ENCODE results near the gene TRIM7. TPM values are rescaled to one million over a fixed set of nuclear protein-coding genes. Genes with fewer than 3 reads are reported as not detected.
A peak's percentile ranks its signal among the peaks of the same experiment; 100 is the strongest.

Gene TRIM7
- total RNA-seq (2014; rRNA removed; shearing (Covaris generic)): 3.9 and 5.1 TPM in 2 replicates

DNA sequence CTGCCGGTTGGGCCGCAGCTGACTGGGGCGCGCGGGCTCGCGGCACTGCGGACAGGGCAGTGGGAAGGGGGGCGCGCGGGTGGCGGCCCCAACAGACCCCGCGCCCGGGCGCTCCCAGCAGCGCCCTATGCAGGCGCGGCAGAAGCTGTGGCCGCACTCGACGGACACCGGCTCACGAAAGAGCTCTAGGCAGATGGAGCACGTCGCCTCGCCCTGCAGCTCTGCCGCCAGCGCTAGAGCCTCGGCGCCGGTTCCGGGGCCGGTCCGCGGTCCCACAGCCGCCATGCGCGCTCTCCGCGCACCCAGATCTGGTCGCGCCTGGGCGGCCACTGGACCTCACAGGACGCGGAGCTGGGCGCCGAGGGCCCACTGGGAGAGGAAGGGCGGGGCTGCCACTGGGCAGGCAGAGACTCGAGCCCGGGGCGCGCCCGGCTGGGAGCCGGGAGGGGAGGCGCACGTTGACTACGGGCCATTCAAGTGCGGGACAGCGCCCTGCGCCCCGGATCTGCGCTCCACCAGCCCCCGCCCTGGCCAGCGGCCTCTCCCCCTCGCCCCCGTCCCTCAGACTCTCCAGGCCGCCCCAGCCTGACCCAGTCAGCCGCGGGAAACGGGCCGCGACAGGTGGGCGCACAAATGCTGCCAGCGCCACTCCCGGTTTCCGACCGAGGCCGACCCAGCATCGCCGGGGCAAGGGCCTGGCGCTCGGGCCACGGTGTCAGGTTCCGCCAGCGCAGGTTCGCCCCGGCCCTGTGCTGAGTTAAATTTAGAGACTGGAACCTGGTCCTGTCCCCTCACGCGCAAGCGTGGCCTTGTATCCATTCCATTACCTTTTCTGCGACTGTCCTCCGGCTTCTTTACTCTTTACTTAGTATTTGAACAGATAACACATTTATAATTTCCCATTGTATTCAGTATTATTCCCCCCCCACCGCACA is at the start of gene TRIM7:
TSS of gene TRIM7 (minus strand) at position 371 of the 935 bp plus-strand sequence. CDS start at position 285, 86 bp downstream.
- in situ Hi-C loops (cut with HindIII; ENCODE audit: low sequenced_read_pairs): no loop called here
- DNase-seq (ENCODE audit: low spot score): peak; percentile 54

DNA sequence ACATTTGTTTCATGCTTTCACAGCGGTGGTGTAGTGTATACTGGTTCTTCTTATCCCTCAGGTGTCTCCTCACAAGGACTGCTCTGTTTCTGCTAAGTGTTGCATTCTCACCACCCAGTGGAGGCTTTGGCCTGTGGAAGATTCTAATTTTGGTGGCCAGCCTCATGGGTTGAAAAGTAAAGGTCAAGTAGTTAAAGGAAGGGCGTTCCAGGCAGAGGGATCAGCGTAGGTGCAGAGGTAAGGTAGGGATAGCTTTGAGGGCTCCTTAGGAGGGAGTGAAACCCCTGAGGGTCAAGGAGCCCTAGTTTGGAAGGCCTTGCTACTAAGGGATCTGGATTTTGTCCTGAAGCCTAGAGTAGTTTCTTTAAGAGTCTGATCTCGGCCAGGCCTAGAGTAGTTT is 43.3 kb upstream of the TRIM7 start:
- DNase-seq (ENCODE audit: low spot score): no peak
- in situ Hi-C loops (cut with HindIII; ENCODE audit: low sequenced_read_pairs): no loop called here

DNA sequence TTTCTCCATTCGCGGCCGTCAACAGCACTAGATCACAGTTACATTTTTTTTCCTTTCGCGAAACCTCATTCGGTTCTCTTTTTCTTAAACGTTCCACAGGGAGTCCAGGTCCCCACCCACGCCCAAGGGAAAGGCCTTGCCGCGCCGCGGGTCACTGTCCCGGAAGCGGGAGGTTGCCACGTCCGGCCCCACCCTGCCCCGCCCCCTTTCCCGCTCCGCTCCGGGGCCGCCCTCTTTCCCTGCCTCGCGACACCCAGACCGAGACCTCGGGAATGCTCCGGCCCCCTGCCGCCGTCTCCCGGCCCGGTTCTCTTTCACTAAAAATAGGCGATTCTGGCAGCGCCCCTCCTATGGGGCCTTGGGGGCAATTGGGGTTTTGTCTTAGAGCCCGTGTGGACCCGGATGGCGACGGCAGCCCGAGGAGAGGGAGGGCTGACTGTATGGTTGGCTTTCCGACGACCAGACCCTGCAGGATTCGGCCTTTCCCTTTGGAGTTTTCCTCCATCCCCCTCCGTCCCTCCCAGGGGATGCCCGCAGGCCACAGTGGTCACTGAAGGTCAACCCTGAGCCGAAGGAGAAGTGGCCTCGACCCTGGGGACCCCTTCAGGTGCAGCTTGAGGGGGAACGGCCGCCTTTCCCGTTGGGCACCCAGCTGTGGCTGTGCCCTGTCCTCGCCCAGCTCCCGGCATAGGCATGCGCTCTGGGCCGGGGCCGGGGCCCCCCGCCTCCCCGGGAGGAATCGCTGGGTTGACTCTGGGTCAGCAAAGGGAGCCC is 41.5 kb upstream of the TRIM7 start:
- in situ Hi-C loops (cut with HindIII; ENCODE audit: low sequenced_read_pairs): no loop called here
- peak; percentile 84 for DNase-seq (ENCODE audit: low spot score)

DNA sequence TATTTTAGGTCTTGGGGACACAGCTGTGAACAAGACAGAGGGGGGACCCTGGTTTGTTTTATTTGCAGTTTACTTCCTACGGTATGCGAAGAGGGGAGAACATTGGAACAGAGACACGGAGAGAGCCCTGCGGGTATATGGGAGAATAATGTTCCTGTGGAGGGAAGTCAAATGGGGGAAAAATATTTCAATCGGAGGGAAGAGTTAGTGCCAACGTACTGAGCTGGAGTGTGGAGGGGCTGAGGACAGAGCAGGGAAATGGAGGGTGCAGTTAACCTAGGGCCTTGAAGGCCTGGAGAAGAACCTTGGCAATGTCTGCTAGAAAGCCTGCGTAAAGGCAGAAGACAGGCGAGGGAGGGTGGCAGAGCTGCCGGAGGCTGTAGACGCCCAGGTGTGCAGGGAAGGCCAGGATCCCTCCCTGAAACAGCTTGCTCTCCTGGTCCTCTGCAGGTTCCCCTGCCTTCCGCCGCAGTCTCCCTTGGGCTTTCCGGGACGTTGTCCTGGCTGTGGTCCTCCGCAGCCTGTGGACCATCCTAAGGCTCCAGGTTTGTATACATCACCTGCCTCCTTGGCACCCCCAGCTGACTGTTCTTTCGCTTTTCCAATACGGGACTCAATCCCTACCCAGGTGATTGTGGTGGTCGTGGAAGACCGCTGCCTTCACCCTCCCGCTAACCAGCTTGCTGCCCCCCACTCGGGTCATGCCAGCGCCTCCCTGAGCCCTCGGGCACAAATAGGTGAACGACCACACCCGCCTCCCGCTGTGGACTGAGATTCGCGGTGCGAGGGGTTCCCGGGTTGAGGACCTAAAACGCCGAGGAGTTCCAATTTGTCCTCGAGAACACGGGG is 40.7 kb upstream of the TRIM7 start:
- DNase-seq (ENCODE audit: low spot score): peak; percentile 37
- in situ Hi-C loops (cut with HindIII; ENCODE audit: low sequenced_read_pairs): no loop called here

DNA sequence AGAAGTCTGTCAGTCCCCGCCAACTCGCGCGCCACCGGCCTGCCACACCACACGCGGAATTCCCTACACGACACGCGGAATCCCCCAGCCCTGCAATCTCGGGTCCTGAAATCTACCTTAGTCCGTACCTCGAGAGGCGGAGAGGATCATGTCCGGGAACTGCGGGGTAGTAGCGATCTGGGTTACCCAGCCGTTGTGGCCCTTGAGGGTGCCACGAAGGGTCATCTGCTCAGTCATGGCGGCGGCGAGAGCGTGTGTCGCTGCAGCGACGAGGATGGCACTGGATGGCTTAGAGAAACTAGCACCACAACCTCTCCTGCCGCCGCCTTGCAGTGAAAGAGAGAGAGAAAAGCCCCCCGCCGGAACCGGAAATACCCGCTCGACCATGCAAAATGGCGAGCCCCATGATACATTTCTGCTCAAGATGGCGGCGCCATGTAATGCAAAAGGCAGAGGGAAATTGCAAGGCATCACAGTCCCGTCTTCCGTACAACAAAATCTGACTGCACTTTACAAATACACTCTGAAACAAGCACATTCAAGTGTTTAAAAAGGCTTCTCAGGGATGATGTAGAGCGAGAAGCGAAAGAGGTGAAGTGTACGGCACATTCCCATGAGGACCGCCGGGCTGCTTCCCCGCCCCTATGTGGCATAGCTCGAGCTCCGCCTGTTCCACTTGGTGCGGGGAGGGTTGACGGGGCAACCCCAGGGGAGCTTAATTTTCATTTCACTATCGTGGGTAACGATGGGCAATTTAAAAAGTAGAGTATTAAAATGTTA is 38.8 kb upstream of the TRIM7 start, which contains the start of gene RACK1:
TSS of gene RACK1 (minus strand) at position 343 of the 780 bp plus-strand sequence. CDS start at position 237, 106 bp downstream.
- in situ Hi-C loops (cut with HindIII; ENCODE audit: low sequenced_read_pairs): no loop called here
- peak; percentile 94 for DNase-seq (ENCODE audit: low spot score)

DNA sequence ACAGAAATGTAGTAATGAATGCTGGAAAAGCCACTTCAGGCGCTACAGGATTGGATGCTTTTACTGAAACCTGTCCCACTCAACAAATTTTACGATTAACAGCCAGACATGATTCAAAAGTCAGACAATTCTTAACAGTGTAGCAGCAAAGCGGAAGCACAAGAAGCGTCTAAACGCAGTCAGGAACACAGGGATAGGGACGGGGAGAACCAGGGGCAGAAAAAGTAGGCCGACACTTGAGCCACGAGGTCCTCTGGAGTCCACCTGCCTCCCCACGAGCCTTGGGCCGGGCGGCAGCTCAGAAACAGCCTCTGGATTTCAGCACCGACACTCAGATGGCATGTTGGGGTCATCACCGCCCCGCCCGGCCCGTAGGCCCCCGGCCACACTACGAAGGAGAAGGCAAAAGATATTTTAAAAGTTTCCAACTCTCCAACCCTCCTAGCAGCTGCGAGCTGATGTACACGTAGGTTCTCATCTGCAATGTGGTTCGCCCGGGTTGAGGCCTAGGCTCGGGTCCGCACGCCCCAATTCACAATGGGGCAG is 38.1 kb upstream of the TRIM7 start:
- in situ Hi-C loops (cut with HindIII; ENCODE audit: low sequenced_read_pairs): no loop called here
- no peak for DNase-seq (ENCODE audit: low spot score)

DNA sequence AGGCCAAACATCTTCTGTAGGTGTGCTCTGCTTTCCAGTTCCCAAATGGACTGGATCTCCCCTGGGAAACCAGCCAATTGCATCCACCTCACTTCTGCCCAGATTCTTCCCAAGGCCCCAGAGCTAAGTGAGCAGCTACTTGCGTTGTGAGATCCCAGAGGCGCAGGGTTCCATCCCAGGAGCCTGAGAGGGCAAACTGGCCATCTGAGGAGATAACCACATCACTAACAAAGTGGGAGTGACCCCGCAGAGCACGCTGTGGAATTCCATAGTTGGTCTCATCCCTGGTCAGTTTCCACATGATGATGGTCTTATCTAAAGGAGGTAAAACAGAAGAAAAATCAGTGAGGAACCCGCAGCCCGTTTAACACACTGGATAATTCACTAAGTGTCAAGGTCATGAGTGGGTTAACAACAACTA is 37.0 kb upstream of the TRIM7 start:
- no peak for DNase-seq (ENCODE audit: low spot score)
- in situ Hi-C loops (cut with HindIII; ENCODE audit: low sequenced_read_pairs): no loop called here

DNA sequence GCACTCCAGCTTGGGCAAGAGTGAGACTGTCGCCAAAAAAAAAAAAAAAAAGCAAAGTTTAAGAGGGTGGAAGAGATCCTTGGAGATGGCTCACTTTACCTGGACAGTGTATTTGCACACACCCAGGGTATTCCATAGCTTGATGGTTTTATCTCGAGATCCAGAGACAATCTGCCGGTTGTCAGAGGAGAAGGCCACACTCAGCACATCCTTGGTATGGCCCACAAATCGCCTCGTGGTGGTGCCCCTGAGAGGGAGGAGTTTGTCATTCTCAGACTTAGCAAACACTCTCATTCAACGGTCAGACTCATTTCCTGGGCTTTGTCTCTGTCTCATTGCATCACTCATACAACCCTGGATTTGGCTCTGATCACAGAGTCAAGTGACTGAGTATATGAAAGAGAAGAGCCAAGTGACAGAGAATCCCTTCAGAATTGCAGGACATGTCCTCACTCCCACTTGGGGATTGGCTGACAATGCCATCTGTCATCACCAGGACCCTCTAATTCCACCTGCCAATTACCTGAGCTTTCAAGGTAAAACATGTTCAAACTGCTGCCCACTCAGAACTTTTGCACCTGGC is 36.5 kb upstream of the TRIM7 start:
- in situ Hi-C loops (cut with HindIII; ENCODE audit: low sequenced_read_pairs): no loop called here
- no peak for DNase-seq (ENCODE audit: low spot score)

DNA sequence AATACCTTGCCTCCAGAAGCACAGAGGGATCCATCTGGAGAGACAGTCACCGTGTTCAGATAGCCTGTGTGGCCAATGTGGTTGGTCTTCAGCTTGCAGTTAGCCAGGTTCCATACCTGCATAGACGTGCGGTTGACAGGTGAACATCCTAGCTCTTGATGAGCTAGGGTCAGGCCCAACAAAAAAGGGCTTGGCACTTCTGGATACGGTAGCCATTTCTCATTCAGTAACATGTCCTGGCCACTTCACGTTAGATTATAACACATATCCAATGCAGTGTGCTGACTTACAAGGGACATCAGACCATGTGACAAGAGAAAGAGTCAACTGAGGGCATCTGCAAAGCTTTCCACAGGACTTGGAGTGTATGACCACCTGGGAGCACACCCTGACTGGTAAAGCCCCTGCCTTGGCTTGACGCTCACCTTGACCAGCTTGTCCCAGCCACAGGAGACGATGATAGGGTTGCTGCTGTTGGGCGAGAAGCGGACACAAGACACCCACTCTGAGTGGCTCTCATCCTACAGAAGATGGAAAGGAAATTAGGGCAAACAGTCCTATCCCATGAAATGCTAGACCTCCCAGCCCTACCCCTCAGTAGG is 34.2 kb upstream of the TRIM7 start:
- in situ Hi-C loops (cut with HindIII; ENCODE audit: low sequenced_read_pairs): no loop called here
- DNase-seq (ENCODE audit: low spot score): no peak

DNA sequence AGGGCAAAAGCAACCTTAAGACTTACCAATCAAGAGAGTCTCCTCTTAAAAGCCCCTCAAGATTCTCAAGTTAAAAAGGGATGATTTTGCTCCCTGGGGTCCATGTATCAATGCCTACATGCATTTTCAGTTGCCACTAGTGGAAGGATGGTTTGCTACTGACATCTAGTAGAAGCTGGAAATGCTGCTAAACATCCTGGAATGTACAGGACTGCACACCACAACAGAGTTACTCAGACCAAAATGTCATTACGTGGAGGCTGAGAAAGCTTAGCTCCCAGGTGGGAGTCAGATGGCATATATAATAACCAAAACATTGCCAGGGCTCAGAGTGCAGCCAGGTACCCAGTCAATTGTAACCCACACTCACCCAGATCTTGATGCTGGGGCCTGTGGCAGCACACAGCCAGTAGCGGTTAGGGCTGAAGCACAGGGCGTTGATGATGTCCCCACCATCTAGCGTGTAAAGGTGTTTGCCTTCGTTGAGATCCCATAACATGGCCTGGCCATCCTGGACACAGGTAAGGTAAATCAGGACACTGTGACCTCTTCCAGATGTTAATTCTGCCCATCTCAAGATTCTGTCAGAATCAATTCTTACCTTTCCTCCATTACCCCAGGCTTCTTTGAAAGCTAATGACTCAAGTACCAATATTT is 32.9 kb upstream of the TRIM7 start:
- in situ Hi-C loops (cut with HindIII; ENCODE audit: low sequenced_read_pairs): no loop called here
- no peak for DNase-seq (ENCODE audit: low spot score)

DNA sequence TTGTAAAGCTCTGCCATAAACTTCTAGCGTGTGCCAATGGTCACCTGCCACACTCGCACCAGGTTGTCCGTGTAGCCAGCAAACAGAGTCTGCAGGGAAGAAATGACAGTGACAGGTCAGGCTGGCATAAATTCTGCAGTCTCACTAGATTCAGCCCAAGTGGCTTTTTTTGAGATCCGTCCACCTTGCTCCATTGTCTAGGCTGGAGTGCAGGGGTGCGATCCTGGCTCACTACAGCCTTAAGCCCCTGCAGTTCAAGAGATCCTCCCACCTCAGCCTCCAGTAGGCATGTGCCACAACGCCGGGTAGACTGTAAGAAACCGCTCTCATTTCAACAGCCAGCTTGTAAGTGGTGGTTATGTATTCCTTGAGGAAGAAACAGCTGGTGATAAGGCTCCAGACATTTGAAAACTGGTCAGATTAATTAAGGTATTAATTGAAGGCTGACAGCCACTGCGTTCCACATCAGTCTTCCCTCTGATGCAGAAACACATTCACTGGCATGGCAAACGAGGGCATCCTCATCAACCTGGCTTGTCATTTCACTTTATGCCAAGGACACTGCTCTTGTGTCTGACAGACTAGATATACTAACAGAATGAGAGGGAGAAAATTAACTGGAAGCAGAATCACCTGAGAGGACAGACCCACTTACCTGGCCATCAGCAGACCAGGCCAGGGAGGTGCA is 32.1 kb upstream of the TRIM7 start:
- no peak for DNase-seq (ENCODE audit: low spot score)
- in situ Hi-C loops (cut with HindIII; ENCODE audit: low sequenced_read_pairs): no loop called here

DNA sequence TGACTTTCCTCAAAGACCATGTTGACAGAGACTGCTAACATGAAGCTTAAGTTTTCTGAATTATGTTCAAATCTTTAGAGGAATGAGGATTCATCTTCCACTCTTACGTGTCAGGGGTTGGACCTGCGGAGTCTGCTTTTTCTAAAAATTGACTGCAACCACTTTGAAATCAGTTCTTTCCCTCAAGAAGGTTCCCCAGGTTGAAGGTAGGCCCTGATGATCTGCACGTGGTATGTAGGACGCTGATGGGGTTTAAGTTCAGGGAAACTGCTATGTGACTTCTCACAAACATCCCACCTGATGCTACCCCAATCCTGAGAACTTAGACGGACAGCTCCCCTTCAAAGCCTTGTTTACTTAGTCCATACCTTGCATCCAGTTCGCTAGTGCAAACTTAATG is 31.5 kb upstream of the TRIM7 start:
- DNase-seq (ENCODE audit: low spot score): no peak
- in situ Hi-C loops (cut with HindIII; ENCODE audit: low sequenced_read_pairs): no loop called here

DNA sequence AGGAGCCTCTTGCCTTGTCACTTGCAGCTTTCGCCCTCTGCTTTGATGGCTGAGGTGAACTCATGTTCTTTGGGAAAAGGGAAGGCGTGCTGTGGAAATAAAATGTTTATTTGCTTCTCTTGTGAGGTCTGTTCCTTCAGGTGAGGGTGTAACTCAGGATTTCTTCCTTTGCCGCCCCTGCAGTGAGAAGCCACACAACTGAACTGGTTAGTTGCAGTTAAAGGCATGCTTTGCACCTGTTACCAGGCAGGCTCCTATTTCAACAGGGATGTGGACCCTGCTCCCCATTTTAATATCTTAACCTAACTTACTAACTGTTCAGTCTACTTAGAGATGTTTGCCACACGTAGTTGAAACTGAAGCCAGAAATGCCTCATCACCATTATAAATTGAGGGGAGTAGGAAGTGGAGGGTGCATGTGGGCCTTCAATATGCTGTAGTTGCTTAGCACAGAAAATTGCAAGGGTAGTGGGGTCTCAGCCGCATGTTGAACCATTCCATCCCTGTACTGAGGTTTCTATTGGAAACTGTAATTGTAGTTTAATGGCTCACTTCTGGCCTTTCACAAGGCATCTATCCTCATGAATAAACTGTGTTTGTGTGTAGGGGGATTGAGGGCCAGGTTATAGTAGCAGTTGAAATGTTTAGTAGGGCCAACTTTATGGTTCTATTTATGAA is 30.8 kb upstream of the TRIM7 start:
- in situ Hi-C loops (cut with HindIII; ENCODE audit: low sequenced_read_pairs): no loop called here
- DNase-seq (ENCODE audit: low spot score): no peak

DNA sequence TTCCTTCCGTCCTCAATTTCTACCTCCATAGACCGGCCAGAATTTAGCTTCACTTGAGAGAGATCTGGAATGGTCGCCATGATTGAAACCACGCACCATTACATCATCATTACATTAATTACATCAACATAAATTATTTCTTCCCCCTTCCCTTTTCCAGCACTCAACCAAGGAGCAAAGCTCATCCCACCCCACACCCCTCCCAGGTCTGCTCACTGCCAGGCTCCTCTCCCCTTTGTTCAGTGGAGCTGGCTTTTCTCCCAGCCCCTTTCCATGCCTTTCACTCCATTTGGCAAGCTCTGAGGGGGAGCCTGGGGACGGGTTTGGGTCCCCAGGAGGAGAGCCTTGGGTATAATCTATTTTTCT is 30.3 kb upstream of the TRIM7 start:
- in situ Hi-C loops (cut with HindIII; ENCODE audit: low sequenced_read_pairs): no loop called here
- no peak for DNase-seq (ENCODE audit: low spot score)

DNA sequence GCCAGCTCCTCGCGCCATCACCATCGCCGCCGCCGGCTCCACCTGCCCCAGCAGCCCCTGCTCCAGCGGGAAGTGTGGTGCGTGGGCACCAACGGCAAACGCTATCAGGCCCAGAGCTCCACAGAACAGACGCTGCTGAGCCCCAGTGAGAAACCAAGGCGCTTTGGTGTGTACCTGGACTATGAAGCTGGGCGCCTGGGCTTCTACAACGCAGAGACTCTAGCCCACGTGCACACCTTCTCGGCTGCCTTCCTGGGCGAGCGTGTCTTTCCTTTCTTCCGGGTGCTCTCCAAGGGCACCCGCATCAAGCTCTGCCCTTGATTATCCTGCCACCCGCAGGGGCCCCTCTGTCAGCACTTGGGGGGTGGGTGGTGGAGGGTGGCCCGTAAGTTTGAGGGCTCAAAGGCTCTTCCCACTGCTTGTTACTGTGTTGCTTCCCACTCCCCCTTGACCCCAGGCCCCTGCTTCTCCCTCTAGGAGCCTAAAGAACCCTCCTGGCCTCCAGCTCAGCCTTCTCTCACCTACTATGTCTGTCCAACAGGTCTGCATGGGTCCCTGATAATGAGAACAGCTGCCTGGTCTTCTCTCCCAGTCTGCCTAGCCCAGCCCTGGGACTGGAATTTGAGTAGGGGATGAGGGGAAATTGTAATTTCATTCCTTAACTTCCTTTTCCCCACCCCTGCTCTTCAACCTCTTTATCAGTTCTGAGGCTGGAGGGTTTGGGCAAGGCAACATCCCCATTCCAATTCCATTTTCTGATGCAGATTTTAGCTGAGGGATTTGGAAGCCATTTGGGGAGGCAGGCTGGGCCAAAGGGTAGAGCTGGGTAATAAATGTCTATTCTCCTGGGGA is 29.7 kb upstream of the TRIM7 start:
- in situ Hi-C loops (cut with HindIII; ENCODE audit: low sequenced_read_pairs): no loop called here

More for the DNA sequence above, 29.7 kb upstream of the TRIM7 start:
- DNase-seq (ENCODE audit: low spot score): no peak
